GF-D8 (cell line): ENCODE data around the gene PLCXD3.

Experiments
- DNase-seq: peaks from one replicate; lab custom pipeline; 2025; lab: John Stamatoyannopoulos, UW

The PLCXD3 gene, protein sequence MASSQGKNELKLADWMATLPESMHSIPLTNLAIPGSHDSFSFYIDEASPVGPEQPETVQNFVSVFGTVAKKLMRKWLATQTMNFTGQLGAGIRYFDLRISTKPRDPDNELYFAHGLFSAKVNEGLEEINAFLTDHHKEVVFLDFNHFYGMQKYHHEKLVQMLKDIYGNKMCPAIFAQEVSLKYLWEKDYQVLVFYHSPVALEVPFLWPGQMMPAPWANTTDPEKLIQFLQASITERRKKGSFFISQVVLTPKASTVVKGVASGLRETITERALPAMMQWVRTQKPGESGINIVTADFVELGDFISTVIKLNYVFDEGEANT

GRCh38 chr5:41510176-41510831 lies at the start of gene PLCXD3:
Gene PLCXD3 (minus strand): TSS chr5:41510601. CDS start chr5:41510526, 75 bp downstream.
- no peak for DNase-seq

DNA sequence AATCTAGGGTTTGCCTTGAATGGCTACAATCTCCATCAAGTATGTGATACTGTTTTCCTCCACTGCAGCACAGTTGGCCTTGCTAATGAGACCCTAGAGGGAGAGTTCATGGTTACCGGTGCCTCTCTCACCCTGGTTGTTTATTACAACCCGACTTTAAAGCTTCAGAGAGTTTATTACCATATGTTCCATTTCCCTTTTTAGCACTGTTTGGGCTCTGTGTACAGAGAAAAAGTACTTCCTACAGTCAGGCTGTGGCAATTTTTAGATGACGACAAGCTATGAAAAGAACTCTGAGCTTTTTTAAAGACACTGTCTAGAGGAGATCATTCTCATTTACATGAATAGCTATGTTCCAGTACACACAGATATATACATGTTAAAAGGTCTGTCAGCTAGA lies 48.8 kb upstream of the PLCXD3 start:
- DNase-seq, result no peak

- DNase-seq, result no peak
Measured at GRCh38 chr5:41558295-41558694, 47.9 kb upstream of the PLCXD3 start.

DNA sequence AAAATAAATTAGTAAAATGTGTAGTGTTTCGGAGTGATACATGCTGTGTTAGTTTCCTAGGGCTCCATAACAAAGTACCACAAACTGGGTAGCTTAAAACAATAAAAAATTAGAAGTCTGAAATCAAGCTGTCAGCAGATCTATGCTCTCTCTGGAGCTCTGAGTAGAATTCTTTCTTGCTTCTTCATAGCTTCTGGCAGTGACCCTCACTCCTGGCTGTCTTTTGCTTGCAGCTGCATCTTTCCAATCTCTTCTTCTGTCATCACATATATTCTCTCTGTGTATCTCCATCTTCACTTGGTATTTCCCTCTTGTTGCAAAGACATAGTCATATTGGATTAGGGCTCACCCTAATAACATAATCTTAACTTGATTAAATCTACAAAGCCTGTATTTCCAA lies 37.6 kb upstream of the PLCXD3 start:
- no peak for DNase-seq

GRCh38 chr5:41542183-41542582 lies 31.8 kb upstream of the PLCXD3 start:
- no peak for DNase-seq

DNA sequence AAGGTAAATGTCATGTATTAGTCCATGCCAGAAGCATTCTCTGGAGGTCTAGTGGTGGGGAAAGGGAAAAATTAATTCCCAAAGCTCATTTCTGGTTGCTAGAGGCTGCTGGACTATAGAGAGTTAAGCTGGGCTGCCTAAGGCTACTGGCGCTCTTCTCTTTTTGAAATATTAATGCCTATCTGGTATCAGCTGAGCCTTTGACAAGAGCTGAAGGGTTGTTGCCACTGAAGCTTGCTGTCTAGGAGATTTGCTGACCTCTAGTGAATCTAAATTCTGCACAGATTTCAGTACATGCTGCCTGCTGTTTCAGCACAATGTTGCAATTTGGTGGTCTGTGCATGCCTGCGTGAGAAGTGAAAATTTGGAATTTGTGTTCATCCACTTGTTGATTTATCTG lies 29.1 kb upstream of the PLCXD3 start:
- DNase-seq, result no peak

DNA sequence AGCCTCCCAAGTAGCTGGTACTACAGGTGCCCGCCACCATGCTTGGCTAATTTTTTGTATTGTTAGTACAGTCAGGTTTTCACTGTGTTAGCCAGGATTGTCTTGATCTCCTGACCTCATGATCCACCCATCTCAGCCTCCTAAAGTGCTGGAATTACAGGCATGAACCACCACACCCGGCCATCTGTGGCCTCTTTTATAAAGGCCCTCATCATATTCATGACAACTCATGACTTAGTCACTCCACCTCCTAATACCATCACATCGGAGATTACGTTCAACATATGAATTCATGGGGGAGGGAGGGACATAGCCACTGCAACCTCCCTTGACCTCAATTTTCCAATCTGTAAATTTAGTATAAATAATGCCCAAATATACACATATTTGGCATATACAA lies 27.2 kb upstream of the PLCXD3 start:
- DNase-seq, result no peak

DNA sequence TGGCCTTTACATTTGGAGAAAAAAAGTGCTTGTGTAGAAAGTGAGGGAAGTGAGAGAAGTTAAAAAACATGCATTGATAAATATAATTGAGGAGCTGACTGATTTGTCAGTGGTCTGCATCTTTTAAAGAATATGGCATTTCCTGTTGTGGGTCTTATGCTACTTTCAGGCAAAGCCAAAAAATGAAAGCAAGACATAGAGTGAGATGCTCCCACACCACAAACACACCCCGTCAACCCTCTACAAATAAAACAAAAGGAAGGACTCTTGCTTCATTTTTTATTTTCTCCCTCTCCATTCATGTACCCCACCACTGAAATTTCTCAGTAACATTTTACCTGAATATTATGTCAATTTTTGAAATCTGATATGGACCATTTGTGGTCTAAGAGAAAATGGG lies 22.1 kb upstream of the PLCXD3 start:
- no peak for DNase-seq

DNA sequence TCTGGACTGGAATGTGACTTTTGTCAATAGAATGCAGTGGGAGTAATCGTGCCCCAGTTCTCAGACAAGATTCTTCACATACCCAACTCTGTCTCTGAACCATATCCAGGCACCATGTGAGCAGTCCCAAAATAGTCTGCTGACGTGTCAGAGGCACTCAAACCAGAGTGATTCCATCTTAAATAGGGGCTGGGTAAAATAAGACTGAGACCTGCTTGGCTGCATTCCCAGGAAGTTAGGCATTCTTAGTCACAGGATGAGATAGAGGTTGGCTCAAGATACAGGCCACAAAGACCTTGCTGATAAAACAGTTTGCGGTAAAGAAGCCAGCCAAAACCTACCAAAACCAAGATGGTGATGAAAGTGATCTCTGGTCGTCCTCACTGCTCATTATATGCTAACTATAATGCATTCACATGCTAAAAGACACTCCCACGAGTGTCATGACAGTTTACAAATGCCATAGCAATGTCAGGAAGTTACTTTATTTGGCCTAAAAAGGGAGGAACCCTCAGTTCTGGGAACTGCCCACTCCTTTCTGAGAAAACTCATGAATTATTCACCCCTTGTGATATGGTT lies 16.9 kb upstream of the PLCXD3 start:
- no peak for DNase-seq

DNA sequence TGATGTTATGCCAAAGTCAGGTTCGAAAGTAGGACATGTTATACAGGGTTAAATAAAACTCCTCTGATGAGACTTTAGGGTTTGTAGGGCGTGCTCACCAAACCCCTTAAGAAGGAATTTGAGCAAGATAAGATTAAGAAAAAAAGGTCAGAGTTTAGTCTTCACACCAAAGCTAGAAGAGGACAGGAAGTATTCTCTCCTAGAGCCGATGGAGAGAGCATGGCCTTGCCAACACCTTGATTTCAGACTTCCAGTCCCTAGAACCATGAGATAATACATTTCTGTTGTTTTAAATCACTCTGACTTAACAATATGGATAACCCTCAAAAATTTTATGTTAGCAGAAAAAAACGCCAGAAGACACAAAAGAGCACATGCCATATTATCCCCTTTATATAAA lies 16.3 kb upstream of the PLCXD3 start:
- DNase-seq, result no peak

DNA sequence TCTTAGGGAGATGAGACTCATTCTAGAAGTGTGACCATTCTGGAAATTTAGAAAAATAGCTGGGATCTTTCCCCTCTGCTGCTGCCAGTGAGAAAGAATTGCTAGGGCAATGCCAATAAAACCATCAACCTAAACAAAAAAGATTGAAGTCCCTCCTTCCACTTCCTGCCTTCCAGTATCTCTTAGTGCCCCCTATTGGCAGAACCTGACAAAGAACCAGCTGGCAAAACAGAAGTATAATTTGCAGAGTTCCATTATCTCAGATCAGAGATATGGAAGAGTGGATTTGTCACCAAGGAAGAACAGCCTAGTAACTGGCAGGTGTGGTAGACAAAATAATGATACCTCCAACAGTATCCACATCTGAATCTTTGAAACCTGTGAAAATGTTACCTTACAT lies 13.8 kb upstream of the PLCXD3 start:
- DNase-seq, result no peak

- DNase-seq, result no peak
Measured at GRCh38 chr5:41522193-41522786, 11.9 kb upstream of the PLCXD3 start.

- DNase-seq, result no peak
Measured at GRCh38 chr5:41519801-41520200, 9.4 kb upstream of the PLCXD3 start.

- no peak for DNase-seq
Measured at GRCh38 chr5:41517909-41518308, 7.5 kb upstream of the PLCXD3 start.

DNA sequence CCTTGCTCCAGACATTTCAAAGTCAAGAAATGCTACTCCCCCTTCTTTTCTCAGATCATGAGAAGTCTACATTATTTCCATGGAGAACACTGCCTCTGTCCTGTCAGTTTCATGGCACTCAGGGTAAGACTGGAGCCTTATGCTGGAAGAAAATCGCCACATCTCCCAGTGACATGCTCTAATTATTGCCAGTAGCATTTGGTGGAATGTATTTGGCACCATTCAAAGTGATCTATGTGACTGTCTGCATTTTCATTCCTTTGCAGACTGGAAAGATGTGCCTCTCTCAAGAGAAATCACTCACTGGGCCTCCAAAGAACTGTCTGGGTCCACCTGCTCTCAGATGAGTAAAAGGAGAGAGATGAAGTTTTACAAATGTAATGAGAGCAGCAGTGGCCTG lies 840 bp upstream of the PLCXD3 start:
- DNase-seq, result no peak

DNA sequence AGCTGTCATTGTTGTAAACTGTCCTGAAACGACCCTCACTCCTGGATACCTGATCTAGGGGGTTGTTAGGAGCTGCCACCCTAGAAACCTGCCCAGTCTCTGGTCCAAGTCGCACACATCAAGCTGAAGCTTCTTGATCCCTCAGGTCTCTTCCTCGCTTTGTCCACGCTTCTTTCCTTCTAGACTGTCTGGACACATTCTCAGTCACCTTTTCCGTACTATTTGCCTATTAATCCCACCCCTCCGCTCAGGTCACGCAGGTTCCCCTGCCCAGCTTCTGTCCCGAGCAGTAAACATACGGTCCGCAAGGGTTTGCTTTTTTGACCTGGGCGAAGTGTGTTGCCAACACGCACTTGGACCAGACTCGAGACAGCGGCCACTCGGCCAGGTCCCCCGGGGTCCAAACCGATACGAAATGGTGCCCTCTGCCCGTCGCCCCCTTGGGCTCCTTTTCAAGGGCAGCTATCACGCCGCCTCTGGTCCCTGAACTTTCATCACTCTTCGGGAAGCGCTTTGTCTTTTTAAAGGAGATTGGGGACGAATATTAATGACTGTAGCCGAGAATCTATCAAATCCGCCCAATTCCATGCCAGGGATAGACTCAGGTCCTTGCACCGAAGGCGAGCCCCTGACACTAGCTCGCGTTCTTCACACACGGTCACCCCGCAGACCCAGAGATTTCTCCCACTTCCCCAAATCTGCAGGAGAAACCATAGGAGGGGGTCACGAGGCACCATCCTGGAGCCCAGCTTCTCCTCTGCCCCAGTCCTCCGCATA lies 814 bp downstream of the PLCXD3 start:
- DNase-seq, result no peak

DNA sequence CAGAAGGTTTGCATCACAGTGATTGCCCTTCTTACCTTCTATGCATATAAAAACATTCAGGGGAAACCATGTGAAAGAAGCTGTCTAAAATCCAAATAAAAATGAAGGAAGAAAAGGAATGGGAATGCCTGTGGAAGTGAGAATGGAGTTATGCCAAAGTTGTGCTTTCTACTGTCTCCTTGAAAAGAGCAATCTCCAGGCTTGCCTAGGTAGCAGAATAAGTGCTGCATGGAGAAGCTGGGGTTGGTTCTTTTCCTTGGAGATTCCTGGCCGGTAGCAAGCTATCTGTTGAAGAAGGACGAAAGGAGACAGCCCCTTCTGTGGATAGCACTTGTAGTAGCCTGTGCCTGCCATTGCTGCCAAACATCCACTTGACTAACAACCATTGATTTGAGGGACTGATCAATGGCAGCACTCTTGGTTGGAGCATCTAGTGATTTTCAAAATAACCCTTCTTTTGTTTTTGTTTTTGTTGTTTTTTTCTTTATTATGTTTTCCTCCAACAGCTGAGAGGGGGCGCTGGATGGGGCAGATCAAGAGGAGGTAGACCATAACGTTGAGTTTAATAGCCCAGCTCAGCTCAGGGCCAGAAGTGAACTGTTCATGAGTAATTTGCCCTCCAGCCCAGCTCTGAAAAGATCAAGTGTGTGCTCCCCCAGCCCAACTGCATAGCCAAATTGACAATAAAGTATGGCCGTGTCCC lies 1.6 kb downstream of the PLCXD3 start:
- no peak for DNase-seq

GRCh38 chr5:41508186-41508585 lies 2.2 kb downstream of the PLCXD3 start:
- DNase-seq, result no peak

DNA sequence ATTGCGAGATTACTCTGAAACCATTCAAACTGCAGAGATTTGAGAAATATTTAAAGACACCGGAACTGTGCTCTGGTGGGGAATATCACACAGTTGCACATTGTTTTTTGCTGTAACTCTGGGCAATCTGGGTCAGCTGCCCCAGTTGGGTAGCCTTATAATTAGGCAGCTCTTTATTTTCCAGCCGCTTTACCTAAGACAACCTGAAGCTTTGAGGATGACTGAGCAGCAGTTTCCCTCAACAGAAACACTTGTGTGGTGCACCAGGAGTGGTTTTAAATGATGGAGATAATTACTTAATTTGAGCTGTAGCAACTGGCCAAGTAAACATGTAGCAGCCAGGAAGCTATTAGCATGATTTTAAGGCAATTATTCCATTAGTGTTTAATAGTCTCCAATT lies 2.9 kb downstream of the PLCXD3 start:
- no peak for DNase-seq

DNA sequence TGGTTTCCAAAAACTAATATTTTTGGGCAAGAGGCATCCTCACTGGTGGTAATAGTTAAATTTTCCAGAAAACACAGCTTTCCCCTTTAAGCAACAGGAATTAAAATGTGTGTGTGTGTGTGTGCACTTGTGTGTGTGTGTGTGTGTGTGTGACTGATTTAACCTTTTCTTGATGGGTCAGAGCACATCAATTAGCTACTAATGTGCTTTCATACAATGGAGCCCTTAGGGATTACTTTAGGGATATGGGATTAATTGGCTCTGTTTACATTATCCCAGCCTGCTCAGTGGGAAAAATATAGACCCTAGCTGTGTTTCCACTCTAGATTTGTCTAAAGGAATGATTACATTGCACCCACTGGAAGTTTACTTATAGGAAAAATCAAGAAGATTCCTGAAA lies 6.5 kb downstream of the PLCXD3 start:
- no peak for DNase-seq

- no peak for DNase-seq
Measured at GRCh38 chr5:41503310-41503709, 7.1 kb downstream of the PLCXD3 start.
